HepG2 (cell line): ENCODE measurements around the gene RGS8. TPM values are rescaled to one million over a fixed set of nuclear protein-coding genes. Genes with fewer than 3 reads are reported as not detected.

Experiments used
- CCDC6 ChIP-seq: sonication (generic); formaldehyde crosslinking; IDR thresholded peaks from 2 replicates; pipeline ENCODE4 v1.8.1; 2022; ENCODE audit warnings: mild to moderate bottlenecking, missing genetic modification reagents, moderate library complexity
- CHD4 ChIP-seq: fragments of 200-600 bp; sonication (generic); IDR thresholded peaks from 2 replicates; pipeline ENCODE4 v1.7.0; 2017; ENCODE audit warnings: mild to moderate bottlenecking, low read length, borderline replicate concordance
- PHF8 ChIP-seq: sonication (generic); formaldehyde crosslinking; IDR thresholded peaks from 2 replicates; pipeline ENCODE4 v1.5.0; 2020; ENCODE audit warnings: missing genetic modification reagents
- PITX1 ChIP-seq: sonication (generic); formaldehyde crosslinking; IDR thresholded peaks from 2 replicates; pipeline ENCODE4 v1.5.1; 2020; ENCODE audit warnings: mild to moderate bottlenecking, missing genetic modification reagents
- REXO4 ChIP-seq: sonication (generic); formaldehyde crosslinking; IDR thresholded peaks from 2 replicates; pipeline ENCODE4 v1.8.0; 2022; ENCODE audit warnings: missing genetic modification reagents, mild to moderate bottlenecking, borderline replicate concordance
- SMAD9 ChIP-seq: sonication (generic); formaldehyde crosslinking; IDR thresholded peaks from 2 replicates; pipeline ENCODE4 v1.5.1; 2020; ENCODE audit warnings: mild to moderate bottlenecking, missing genetic modification reagents
- ZNF607 ChIP-seq: sonication (generic); formaldehyde crosslinking; IDR thresholded peaks from 2 replicates; pipeline ENCODE4 v1.5.1; 2020; ENCODE audit warnings: missing genetic modification reagents, mild to moderate bottlenecking, borderline replicate concordance
- polyA plus RNA-seq, 8 experiments: library from polyadenylated mRNA; depleted of rRNA in 3 of 8; stranded (reverse) in 7 of 8; unstranded in 1 of 8; fragments of >200 nt; fragmentation: Illumina TruSeq in 4 of 8; extraction: Trizol in 4 of 8; gene quantifications; 2 replicates each; pipeline versions ENCODE4 v1.2.1 to v1.2.3, GENCODE V29; 2011 to 2016; ENCODE audit warnings: low read depth in 4 of 8, missing spikeins in 1 of 8, mixed read lengths in 1 of 8; ENCODE audit not compliant: insufficient read depth in 1 of 8
- total RNA-seq, 5 experiments: library from RNA; depleted of rRNA; stranded (reverse); fragments of >200 nt; fragmentation: Illumina TruSeq; extraction: Trizol; gene quantifications; 2 replicates each; pipeline ENCODE4 v1.2.3, GENCODE V29; 2016; ENCODE audit warnings: low read depth in 1 of 5
- TF ChIP-seq, protein P1 (sequence below): sonication (generic); formaldehyde crosslinking; IDR thresholded peaks from 2 replicates; pipeline ENCODE4 v1.4.0; 2020; ENCODE audit warnings: missing genetic modification reagents, mild to moderate bottlenecking, borderline replicate concordance
- TF ChIP-seq, protein P2 (sequence below): sonication (generic); IDR thresholded peaks from 2 replicates; pipeline ENCODE4 v1.6.1; 2016; ENCODE audit warnings: low read depth, borderline replicate concordance
- TF ChIP-seq, protein P3 (sequence below): sonication (generic); formaldehyde crosslinking; IDR thresholded peaks from 2 replicates; pipeline ENCODE4 v1.4.0; 2020; ENCODE audit warnings: missing genetic modification reagents

RGS8 gene
- total and polyA plus RNA-seq, 2 of the 13 experiments (the other 11 are each of a cell fraction or from before 2014, with no cell fraction given): not detected

DNA sequence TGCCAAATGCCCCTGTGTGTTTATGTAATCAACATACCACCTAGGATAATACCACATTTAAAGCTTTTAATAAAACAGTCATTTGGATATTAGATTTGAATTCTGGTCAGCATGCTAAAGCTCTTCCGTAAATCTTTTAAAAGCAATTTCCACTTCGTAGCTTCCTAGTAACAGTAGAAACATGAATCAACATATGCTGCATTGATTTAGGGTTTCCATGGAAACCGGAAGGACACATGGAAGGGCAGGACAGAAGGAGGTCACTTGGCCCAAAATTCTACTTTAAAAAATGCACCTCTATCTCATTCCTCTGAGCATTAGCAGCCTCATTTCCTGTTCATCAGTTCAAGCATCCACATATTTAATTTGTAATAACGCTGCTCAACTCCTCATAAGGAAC lies 8.1 kb downstream of the RGS8 start (continued):
- TF ChIP-seq, protein P1, sequence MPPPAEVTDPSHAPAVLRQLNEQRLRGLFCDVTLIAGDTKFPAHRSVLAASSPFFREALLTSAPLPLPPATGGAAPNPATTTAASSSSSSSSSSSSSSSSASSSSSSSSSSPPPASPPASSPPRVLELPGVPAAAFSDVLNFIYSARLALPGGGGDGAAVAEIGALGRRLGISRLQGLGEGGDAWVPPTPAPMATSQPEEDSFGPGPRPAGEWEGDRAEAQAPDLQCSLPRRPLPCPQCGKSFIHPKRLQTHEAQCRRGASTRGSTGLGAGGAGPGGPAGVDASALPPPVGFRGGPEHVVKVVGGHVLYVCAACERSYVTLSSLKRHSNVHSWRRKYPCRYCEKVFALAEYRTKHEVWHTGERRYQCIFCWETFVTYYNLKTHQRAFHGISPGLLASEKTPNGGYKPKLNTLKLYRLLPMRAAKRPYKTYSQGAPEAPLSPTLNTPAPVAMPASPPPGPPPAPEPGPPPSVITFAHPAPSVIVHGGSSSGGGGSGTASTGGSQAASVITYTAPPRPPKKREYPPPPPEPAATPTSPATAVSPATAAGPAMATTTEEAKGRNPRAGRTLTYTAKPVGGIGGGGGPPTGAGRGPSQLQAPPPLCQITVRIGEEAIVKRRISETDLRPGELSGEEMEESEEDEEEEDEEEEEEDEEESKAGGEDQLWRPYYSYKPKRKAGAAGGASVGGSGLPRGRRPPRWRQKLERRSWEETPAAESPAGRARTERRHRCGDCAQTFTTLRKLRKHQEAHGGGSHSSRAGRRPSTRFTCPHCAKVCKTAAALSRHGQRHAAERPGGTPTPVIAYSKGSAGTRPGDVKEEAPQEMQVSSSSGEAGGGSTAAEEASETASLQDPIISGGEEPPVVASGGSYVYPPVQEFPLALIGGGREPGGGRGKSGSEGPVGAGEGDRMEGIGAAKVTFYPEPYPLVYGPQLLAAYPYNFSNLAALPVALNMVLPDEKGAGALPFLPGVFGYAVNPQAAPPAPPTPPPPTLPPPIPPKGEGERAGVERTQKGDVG: no peak
- TF ChIP-seq CCDC6: no peak
- TF ChIP-seq, protein P2, sequence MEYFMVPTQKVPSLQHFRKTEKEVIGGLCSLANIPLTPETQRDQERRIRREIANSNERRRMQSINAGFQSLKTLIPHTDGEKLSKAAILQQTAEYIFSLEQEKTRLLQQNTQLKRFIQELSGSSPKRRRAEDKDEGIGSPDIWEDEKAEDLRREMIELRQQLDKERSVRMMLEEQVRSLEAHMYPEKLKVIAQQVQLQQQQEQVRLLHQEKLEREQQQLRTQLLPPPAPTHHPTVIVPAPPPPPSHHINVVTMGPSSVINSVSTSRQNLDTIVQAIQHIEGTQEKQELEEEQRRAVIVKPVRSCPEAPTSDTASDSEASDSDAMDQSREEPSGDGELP: no peak
- no peak for TF ChIP-seq CHD4
- no peak for TF ChIP-seq PHF8 (CRISPR knock-in tag)
- TF ChIP-seq, protein P3, sequence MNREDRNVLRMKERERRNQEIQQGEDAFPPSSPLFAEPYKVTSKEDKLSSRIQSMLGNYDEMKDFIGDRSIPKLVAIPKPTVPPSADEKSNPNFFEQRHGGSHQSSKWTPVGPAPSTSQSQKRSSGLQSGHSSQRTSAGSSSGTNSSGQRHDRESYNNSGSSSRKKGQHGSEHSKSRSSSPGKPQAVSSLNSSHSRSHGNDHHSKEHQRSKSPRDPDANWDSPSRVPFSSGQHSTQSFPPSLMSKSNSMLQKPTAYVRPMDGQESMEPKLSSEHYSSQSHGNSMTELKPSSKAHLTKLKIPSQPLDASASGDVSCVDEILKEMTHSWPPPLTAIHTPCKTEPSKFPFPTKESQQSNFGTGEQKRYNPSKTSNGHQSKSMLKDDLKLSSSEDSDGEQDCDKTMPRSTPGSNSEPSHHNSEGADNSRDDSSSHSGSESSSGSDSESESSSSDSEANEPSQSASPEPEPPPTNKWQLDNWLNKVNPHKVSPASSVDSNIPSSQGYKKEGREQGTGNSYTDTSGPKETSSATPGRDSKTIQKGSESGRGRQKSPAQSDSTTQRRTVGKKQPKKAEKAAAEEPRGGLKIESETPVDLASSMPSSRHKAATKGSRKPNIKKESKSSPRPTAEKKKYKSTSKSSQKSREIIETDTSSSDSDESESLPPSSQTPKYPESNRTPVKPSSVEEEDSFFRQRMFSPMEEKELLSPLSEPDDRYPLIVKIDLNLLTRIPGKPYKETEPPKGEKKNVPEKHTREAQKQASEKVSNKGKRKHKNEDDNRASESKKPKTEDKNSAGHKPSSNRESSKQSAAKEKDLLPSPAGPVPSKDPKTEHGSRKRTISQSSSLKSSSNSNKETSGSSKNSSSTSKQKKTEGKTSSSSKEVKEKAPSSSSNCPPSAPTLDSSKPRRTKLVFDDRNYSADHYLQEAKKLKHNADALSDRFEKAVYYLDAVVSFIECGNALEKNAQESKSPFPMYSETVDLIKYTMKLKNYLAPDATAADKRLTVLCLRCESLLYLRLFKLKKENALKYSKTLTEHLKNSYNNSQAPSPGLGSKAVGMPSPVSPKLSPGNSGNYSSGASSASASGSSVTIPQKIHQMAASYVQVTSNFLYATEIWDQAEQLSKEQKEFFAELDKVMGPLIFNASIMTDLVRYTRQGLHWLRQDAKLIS (CRISPR knock-in tag): no peak
- TF ChIP-seq ZNF607: no peak
- no peak for TF ChIP-seq PITX1 (CRISPR knock-in tag)
- no peak for TF ChIP-seq SMAD9 (CRISPR knock-in tag)
- no peak for TF ChIP-seq REXO4
- TF ChIP-seq, all 625 proteins: peak for 0
